ENCODE data around the gene RNASE9.
A peak's percentile ranks its signal among the peaks of the same experiment; 100 is the strongest.
"Not testable (repeated sequence)": the region's sequence is repeated elsewhere in the genome, so short reads cannot be mapped to it uniquely, and the experiment has no call there.

RNASE9 gene

DNA sequence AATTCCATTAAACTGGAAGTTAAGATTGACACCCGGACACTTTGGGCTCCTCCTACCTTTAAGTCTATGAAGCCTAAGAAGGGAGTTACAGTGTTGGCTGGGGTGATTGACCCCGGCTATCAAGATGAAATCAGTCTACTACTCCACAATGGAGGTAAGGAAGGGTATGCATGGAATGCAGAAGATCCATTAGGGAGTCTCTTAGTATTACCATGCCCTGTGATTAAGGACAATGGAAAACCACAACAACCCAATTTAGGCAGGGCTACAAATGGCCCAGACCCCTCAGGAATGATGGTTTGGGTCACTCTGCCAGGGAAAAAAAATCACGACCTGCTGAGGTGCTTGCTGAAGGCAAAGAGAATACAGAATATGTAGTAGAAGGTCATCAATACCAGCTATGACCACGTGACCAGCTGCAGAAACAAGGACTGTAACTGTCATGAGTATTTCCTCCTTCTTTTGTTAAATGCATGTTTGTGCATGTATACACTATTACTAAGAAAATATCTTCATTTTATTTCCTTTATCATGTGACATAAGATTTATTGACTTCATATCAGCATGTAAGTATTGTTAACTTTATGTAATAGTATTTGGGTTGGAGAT, 11.6 kb upstream of the RNASE9 start:
- not testable (repeated sequence) for DNase-seq

DNA sequence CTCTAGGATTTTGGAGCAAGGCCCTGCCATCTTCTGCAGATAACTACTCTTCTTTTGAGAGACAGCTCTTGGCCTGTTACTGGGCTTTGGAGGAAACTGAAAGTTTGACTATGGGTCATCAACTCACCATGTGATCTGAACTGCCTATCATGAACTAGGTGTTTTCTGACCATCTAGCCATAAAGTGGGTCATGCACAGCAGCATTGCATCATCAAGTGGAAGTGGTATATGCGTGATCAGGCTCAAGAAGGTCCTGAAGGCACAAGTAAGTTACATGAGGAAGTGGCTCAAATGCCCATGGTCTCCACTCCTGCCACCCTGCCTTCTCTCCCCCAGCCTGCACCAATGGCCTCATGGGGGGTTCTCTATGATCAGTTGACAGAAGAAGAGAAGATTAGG, 9.9 kb upstream of the RNASE9 start:
- not testable (repeated sequence) for DNase-seq

DNA sequence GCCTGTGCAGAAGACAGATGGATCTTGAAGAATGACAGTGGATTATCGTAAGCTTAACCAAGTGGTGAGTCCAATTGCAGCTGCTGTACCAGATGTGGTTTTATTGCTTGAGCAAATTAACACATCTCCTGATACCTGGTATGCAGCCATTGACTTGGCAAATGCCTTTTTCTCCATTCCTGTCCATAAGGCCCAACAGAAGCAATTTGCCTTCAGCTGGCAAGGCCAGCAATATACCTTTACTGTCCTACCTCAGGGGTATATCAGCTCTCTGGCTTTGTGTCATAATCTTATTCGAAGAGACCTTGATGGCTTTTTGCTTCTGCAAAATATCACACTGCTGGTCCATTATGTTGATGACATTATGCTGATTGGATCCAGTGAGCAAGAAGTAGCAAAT, 9.0 kb upstream of the RNASE9 start:
- not testable (repeated sequence) for DNase-seq

DNA sequence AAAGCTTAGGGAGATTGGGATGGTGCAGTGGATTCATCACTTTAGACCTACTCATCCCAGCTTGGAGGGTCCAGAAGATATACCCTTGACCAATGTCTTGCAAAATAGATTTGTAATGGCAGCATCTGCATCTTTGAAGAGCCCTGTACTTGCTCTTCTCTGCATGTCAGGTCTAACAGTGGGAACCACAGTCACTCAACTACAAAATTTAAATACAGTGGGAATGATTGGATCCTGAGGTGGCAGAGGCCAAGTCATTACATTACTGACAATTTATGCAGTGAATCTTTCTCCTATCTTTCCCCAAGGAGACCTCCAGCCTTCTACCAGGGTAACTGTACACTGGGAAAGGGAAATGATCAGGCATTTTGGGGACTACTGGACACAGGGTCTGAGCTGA, 8.2 kb upstream of the RNASE9 start:
- DNase-seq: no peak

DNA sequence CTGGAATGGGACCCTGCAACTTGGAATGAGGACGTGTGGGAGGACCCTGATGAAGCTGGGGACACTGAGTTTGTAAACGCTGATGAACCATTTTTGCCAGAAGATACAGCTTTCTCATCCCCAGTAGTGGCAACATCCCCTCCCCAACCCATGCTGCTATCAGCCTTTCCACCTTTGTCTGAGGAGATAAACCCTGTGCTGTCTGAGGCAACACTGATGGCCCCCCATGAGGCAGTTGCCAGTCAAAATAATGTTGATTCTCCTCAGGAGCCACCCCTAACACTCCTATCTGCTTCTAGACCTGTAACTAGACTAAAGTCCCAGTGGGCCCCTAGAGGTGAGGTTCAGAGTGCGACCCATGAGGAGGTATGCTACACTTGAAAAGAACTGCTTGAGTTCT, 7.5 kb upstream of the RNASE9 start:
- no peak for DNase-seq

DNA sequence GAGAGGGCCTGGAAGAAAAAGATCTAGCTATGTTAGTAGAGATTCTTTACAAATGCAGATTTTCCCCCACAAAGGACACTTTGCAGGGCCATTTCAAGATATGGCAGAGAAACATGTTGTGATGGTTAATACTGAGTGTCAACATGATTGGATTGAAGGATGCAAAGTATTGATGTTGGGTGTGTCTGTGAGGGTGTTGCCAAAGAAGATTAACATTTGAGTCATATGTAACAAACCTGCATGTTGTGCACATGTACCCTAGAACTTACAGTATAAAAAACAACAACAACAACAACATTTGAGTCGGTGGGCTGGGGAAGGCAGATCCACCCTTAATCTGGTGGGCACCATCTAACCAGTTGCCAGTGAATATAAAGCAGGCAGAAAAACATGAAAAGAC, 6.4 kb upstream of the RNASE9 start:
- not testable (repeated sequence) for DNase-seq

DNA sequence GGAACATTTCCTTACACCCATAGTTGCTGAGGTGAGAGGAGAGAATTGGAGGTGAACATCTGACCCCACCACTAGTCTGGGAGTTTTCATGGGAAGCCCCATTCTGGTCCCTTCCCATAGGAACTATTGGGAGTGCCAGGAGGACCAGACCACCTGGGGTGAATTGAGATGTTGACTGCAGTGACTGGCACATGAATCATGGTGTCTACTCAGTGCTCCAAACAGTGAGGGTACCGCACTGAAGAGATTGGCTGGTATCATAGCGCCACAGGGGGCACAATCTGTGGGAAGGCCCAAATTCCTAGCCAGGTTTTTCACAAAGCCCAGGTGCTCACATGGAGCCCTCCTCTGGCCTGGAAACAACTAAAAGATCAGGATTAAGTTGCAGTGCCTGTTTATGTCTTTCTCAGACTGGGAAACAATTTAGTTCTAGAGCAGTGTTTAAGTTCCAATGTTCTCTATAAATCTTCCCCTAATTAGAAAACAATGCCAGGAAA, 3.7 kb upstream of the RNASE9 start:
- no peak for DNase-seq

DNA sequence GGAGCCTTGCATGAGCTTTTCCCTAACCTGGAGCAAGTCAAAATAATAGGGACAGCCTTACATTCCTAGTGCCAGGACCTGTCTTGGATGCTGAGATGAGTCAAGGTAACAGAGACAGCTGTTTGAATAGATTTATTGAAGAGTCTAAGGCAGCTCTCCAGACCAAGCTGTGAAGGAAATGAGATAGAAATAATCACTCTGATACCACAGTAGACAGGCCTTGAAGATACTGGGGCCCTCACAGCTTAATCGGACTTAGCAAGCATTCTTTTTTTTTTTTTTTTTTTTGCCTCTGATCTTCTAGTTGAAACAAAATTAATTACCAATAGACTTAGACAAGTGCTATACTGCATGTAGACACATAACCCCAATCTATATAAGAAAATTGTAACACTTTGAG, 3.1 kb upstream of the RNASE9 start:
- DNase-seq: no peak

DNA sequence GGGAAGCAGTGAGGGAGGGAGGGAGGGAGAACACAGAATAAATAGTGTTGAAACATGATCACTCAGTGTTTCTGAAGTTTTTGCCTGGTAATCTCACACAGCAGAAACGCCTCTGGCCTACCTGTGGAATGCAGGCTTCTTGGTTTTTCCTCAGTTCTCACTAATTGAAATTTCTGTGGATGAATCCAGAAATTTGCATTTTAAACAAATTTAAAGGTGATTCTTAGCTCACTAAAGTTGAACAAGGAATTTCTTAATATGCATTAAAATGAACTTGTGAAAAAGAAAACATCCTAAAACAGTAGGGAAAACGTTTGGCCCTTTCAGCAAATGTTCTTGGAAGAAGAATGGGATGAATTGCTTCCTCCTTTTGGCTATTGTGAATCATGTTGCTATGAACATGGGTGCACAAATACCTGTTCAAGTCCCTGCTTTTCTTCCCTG, 1.4 kb downstream of the RNASE9 start:
- no peak for DNase-seq

DNA sequence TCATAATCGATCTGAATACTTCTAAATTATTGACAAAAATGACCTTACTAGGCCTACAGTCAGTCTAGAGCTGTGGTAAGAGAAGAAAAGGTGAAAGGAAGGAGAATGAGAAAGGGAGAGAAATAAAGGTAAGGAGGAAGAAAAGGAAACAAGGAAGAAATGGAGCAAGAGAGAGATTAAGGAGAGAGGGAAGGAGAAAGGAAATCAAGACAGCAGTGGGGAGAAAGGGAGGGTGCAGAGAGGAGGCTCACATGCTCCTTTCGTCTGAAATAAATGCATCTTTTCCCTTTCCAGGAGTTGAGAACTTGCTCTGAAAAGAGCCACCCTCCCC, 3.7 kb downstream of the RNASE9 start:
- DNase-seq: no peak

DNA sequence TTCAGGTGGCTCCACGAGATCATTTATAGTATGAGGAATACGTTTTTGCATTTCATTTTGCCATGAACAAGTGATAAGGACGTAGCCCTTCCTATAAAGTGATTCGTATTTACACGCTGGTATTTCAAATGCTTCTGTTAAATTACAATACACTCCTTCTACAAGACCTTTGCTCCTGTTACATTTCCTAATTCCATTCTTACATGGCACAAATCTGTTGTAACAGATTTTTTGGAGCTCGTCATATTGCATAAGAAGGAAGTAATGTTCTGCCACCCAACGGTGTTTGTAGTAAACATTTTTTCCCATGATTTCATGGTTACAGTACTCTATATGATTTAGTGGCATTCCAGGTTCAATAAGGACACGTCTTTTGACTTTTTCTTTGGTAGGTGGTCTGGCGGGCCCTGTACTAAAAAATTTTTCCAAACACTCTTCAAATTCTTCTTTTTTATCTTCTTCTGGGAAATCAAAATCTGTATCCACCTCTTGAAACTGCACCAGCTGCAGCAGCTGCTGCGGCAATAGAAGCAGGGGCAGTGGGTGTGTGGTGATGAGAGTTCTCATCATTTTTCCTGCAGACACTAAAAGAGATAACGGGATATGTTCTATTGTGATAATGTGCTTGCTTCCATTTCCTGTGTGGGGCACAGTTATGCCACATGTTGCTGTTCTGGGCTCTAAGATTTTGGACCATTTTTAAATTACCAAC, 4.2 kb downstream of the RNASE9 start:
- DNase-seq: no peak

DNA sequence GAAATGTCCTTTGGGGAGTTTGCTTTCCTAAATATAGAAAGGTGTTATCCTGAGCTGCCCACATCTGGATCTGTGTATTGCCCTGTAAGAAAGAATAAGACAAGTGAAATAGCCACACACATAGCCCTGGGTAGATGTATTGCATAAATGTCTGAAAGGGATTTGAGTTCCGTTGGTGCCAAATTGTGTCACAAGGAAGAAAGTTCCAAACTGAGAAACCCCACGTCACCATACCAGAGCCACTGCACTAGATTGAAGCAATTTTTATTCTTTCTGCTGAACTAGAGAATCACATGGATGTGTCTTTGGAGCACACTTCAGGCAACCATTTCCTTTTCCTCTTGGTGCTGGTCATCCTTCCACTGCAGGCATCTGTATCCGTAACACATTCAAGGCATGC, 5.0 kb downstream of the RNASE9 start:
- no peak for DNase-seq

DNA sequence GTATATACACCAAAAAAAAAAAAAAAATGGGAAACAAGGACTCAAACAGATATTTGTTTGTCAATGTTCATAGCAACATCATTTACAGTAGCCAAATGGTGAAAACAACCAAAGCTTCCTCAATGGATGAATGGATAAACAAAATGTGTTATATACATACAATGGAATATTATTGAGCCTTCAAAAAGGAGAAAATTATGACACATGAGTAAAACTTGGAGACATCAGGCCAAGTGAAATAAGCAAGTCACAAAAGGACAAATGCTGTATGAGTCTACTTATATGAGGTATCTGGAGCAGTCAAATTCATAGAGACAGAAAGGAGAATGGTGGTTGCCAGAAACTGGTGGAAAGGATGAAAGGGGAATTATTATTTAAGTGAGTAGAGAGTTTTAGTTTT, 7.8 kb downstream of the RNASE9 start:
- DNase-seq: no peak

DNA sequence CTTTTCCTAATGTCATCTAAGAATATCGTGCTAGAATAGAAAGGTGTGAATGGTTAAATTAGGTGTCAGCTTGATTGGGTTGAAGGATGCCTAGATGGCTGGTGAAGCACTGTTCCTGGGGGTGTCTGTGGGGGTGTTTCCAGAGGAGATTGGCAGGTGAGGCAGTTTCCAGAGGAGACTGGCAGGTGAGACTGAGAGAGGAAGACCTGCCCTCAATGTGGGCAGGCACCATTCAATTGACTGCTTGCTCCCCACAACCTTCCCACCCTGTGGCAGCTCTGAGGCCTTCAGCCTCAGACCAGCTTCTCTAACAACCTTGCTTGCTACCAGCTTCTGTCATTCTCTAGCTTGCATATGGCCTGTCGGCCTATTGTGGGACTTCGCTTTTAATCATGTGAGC, 9.2 kb downstream of the RNASE9 start:
- no peak for DNase-seq

DNA sequence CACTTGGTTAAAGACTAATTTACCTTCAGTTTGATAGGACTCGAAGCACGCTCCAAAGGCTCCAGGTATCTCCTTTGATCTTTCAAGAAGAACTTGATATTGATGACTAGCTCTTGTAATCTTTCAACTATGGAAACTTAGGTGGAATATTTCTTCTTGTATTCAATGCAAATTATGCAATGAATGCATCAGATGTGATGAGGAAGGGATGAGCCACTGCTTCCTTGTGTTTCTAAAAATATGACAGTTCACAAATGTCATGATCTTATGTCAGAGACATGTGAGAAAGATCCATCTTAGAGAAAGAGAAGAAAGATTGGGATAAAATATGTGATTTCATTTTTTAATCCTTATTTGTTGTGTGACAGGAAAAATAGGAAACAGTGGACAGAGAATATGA, 9.9 kb downstream of the RNASE9 start:
- no peak for DNase-seq

DNA sequence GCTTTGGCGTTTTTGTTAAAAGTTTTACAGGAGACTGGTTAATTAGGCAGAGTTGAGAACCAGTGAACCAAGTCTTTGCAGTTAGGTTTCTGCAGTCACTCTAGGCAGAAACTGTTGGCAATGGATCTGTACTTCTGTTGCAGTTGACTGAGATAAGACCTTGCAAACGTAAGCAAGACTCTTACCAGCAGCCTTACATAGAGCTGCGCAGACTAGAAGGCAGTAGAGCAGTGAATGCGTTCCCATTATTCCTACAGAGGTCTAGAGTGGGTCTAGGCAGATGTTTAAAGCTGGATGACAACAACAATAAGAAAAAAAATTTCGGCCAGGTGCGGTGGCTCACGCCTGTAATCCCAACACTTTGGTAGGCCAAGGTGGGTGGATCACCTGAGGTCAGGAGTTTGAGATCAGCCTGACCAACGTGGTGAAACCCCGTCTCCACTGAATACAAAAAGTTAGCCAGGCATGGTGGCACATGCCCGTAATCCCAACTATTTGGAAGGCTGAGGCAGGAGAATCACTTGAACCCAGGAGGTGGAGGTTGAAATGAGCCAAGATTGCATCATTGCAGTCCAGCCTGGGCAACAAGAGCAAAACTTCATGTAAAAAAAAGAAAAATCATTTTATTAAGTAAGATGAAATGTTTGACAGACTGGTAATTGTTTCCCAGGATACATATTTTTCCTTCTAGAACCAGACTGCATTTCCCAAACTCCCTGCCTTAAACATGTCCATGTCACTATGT, 12.3 kb downstream of the RNASE9 start:
- no peak for DNase-seq

DNA sequence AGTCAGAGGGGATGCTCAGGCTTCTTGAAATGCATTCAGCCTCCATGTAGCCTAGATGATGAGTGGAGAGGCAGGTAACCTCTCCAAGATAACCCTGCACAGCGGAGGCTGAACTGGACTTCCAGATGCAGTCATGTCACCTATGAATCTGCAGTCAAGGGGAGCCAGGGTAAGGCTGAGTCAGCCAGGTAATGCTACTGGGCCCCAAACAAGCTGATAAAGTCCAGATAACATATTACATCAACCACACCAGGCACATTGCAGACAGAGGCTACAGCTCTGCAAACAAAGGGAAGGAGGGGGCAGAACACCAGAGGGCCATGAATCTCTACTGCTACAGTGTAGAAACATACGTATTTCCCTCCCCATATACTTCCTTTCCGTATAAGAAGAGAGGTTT, 14.0 kb downstream of the RNASE9 start:
- DNase-seq: no peak

DNA sequence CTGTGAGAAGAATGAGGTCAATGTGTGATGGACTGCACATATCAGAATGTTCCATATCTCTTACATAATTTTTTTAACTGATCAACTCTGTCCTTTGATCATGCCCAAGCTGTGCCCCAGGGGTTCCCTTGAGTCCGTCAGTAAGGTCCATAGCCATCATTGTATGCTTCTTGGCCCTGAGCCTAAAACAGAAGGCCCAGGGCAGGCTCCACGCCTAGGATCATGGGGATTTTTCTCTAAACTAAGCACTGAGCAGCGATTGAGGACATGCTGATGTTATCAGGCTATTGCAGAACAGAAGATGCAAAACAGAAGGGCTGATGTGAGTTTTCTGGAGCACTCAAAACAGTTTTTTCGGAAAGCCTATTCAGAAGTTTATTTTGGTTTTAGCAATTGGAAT, 20.9 kb downstream of the RNASE9 start:
- no peak for DNase-seq

DNA sequence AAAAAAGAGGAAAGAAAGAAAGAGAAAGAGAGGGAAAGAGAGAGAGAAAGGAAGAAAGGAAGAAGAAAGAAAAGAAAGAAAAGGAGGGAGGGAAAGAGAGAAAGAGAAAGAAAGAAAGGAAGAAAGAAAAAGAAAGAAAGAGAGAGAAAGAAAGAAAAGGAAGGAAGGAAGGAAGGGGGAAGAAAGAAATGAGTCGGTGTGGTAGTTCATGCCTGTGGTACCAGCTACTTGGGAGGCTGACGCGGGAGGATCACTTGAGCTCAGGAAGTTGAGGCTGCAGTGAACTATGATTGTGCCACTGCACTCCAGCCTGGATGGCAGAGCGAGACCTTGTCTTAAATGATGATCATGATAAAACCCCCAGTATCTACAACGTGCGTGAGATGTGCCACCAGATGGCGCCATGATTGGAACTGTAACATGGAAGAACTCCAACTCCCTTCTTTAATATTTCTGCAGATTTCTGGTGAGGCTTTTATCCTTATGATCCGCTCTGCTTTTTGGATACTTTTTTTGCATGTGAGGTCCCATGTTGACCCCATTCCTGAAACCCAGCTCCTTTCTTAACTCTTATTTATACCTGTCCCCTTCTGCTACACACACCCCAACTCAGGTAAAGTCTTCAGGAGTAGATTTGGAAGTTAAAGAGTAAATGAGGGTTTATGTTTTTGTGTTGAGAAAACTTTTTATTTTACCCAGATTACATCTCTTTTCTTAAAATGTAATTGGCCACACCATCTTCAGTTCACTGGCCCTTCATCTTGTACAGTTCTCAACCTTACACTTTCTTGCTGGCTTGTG, 29.9 kb downstream of the RNASE9 start:
- peak; percentile 63 for DNase-seq

DNA sequence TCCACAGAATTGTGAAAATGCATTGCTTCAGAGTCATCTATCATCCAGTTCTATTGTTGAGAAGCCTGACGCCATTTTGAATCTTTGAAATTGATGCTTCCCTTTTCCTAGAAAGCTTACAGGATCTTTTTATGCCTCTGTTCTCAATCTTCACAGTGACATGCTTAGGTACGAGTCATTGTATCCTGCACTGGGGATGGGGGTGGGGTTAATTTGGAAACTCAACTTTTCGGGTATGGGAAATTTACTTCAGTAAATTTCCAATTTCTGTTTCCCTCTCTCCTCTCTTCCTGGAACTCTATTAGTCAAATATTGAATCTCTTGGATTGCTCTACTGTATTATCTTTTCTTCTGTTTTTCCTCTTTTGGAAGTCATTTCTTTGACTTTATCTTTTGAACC, 31.0 kb downstream of the RNASE9 start:
- DNase-seq: no peak

DNA sequence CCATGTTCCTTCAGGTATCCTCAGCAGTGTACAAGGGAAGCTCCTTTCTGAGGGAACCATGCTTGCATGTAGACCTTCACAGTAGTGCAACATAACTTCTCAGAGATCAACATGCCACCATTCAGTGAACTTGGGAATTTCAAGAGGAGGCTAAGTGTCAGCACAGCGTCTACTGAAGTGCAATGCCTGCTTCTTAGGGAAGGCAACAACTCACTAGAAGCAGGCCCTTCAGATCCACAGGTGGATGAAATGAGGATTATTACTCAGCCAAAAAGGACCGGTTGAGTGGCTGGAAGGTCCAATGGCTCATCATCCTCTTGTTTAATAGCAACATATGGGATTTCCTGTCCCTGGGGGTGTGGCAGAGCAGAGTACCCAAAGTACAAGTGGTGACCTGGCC, 36.8 kb downstream of the RNASE9 start:
- DNase-seq: no peak

DNA sequence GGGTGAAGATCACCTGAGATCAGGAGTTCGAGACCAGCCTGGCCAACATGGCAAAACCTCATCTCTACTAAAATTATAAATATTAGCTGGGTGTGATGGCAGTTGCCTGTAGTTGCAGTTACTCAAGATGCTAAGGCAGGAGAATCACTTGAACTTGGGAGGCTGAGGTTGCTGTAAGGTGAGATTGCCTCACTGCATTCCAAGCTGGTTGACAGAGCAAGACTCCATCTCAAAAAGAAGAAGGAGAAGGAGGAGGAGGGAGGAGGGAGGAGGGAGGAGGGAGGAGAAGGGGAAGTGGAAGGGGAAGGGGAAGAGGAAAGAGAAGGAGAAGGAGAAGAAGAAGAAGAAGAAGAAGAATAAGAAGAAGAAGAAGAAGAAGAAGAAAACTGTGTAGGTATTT, 38.5 kb downstream of the RNASE9 start:
- DNase-seq: no peak

DNA sequence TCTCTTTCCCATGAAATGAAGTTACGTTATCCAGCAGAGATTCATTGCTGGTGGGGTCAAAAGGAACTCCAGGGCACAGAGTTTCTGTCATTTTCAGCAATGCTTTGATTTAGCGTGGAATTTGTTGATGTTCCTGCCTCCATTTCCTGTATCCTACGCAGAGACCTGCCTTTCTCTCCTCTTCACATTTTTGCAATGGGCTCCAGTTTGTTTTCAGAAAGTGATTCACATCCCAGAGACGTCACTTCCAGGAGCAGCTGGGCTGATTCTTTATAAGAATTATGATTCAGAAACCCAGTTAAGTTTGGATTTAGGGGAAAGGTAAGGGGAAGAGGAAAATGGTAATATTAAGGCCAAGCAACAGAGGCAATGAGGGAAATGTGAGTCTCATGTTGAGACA, 43.9 kb downstream of the RNASE9 start:
- DNase-seq: peak; percentile 49

All from HCEC 1CT (cell line).